Right hindlimb (tissue), 1 donor: Measurements from ENCODE around the gene RAB25.
A peak's percentile ranks its signal among the peaks of the same experiment; 100 is the strongest.

ENCODE experiments used
- DNase-seq: peaks from one replicate; pipeline ENCODE4 v3.0.0-alpha.2; 2018

The RAB25 gene

GRCh38 chr1:156080863-156081179 lies 19.9 kb downstream of the RAB25 start:
- peak; percentile 57 for DNase-seq

GRCh38 chr1:156081180-156081916 lies 20.4 kb downstream of the RAB25 start:
- peak; percentile 59 for DNase-seq

- no peak for DNase-seq
These were observed 21.0 kb downstream of the RAB25 start for GRCh38 chr1:156081917-156082308.

- peak; percentile 96 for DNase-seq
These were observed 21.5 kb downstream of the RAB25 start, which contains the start of gene MEX3A for GRCh38 chr1:156082309-156083091. MEX3A (minus strand) TSS chr1:156082465; CDS start chr1:156081998, 467 bp downstream.

- no peak for DNase-seq
These were observed 23.1 kb downstream of the RAB25 start for GRCh38 chr1:156083800-156084790.

GRCh38 chr1:156086256-156086662 lies 25.3 kb downstream of the RAB25 start:
- DNase-seq, result no peak

- peak; percentile 46 for DNase-seq
These were observed 28.7 kb downstream of the RAB25 start for GRCh38 chr1:156089704-156090103.

- DNase-seq, result no peak
These were observed 29.3 kb downstream of the RAB25 start for GRCh38 chr1:156090138-156090839.

GRCh38 chr1:156090840-156091188 lies 29.9 kb downstream of the RAB25 start:
- DNase-seq, result peak; percentile 87

- DNase-seq, result no peak
These were observed 30.6 kb downstream of the RAB25 start for GRCh38 chr1:156091610-156092009.

GRCh38 chr1:156095906-156096508 lies 35.0 kb downstream of the RAB25 start:
- DNase-seq, result no peak

GRCh38 chr1:156096640-156097391 lies 35.9 kb downstream of the RAB25 start:
- peak; percentile 92 for DNase-seq

- DNase-seq, result no peak
These were observed 36.7 kb downstream of the RAB25 start for GRCh38 chr1:156097499-156098178.

- no peak for DNase-seq
These were observed 37.8 kb downstream of the RAB25 start for GRCh38 chr1:156098784-156099183.

GRCh38 chr1:156099282-156099681 lies 38.3 kb downstream of the RAB25 start:
- DNase-seq, result no peak

GRCh38 chr1:156100205-156100995 lies 39.4 kb downstream of the RAB25 start:
- DNase-seq, result no peak

GRCh38 chr1:156101880-156102279 lies 40.9 kb downstream of the RAB25 start:
- no peak for DNase-seq

GRCh38 chr1:156102633-156103511 lies 41.9 kb downstream of the RAB25 start:
- DNase-seq, result peak; percentile 61

GRCh38 chr1:156103521-156103947 lies 42.6 kb downstream of the RAB25 start:
- DNase-seq, result peak; percentile 84
